Transverse colon (tissue), 4 donors: ENCODE measurements around the gene PTK7.

ENCODE experiments used
- POLR2AphosphoS5 ChIP-seq, 3 donors: sonication (generic); formaldehyde crosslinking; IDR thresholded peaks; one replicate each; pipeline ENCODE4 v1.6.1; 2016; ENCODE audit warnings: antibody characterized with exemption in 3 of 3
- TF ChIP-seq, protein P1 (sequence below), 5 experiments: fragments of 200-600 bp in 3 of 5; fragments of 450-650 bp in 2 of 5; sonication (generic) in 3 of 5; IDR thresholded peaks; 1 replicate in 2 of 5; 2 replicates in 3 of 5; pipeline ENCODE4 v1.5.1; 2016 to 2017; ENCODE audit warnings: antibody characterized with exemption in 5 of 5, inconsistent platforms in 3 of 5, mild to moderate bottlenecking in 2 of 5, moderate library complexity in 1 of 5

- TF ChIP-seq, protein P1, sequence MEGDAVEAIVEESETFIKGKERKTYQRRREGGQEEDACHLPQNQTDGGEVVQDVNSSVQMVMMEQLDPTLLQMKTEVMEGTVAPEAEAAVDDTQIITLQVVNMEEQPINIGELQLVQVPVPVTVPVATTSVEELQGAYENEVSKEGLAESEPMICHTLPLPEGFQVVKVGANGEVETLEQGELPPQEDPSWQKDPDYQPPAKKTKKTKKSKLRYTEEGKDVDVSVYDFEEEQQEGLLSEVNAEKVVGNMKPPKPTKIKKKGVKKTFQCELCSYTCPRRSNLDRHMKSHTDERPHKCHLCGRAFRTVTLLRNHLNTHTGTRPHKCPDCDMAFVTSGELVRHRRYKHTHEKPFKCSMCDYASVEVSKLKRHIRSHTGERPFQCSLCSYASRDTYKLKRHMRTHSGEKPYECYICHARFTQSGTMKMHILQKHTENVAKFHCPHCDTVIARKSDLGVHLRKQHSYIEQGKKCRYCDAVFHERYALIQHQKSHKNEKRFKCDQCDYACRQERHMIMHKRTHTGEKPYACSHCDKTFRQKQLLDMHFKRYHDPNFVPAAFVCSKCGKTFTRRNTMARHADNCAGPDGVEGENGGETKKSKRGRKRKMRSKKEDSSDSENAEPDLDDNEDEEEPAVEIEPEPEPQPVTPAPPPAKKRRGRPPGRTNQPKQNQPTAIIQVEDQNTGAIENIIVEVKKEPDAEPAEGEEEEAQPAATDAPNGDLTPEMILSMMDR (IDR thresholded peaks at IDR 0.05) = no peak
- TF ChIP-seq POLR2AphosphoS5 (IDR thresholded peaks at IDR 0.05) = no peak
These were observed 129.7 kb downstream of the PTK7 start for GRCh38 chr6:43205849-43206248.
